Measurements from ENCODE around the gene CPSF4L. TPM values are rescaled to one million over a fixed set of nuclear protein-coding genes. Genes with fewer than 3 reads are reported as not detected.

CPSF4L gene
- total RNA-seq, 1 experiment from 2014 or later: not detected

DNA sequence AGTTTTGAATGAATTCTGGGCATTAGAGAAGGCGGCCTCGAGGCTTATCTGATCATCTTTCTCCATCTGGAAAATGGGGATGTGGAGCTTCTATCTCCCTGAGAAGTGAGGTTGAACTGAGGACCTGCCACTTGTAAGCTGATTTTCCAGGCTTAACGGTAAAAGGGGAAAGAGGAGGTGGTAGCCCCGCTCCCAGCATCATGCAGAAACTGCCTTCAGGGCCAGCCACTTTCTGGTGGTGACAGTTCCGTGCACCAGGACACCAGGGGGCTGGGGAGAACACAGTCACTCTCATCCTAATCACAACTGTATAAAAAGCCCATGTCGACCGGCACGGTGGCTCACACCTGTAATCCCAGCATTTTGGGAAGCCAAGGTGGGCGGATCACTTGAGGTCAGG is 20.9 kb upstream of the CPSF4L start:
- H3K36me3 Mint-ChIP-seq (ENCODE audit: insufficient read depth, unreplicated experiment): peaks cover 18% of the 10 kb centered on the region
- Histone ChIP-seq H3K27me3 (replicated peaks; ENCODE audit: control insufficient read depth, insufficient read depth, low read length) (no peaks in the 10 kb centered on the region), H3K36me3 (ENCODE audit: control insufficient read depth, insufficient read depth, low read length) (no peaks in the 10 kb centered on the region; the same call in none of the 2 replicates), H3K4me3 (ENCODE audit: low read depth, low read length) (no peak overlapping the region), H3K9me3 (no peaks in the 10 kb centered on the region), H3K4me1 (no peaks in the 10 kb centered on the region)
- no peak overlapping the region for H3K4me3 Mint-ChIP-seq (ENCODE audit: unreplicated experiment)
- TF ChIP-seq CTCF (IDR thresholded peaks at IDR 0.05; ENCODE audit: insufficient read depth in 1 of 2, low read depth in 1 of 2, low read length in 1 of 2, severe bottlenecking in 1 of 2, unreplicated experiment in 1 of 2): no peak
- no peak overlapping the region for H3K27ac Mint-ChIP-seq (ENCODE audit: unreplicated experiment)
- no peaks in the 10 kb centered on the region for H3K27me3 Mint-ChIP-seq (ENCODE audit: insufficient read depth, unreplicated experiment)
- H3K9me3 Mint-ChIP-seq (ENCODE audit: unreplicated experiment): no peaks in the 10 kb centered on the region
- ChIA-PET POLR2A (no interaction called here), CTCF (no interaction called here)
- DNase-seq: no peak
- H3K4me1 Mint-ChIP-seq (ENCODE audit: low read depth, unreplicated experiment): peaks cover 20% of the 10 kb centered on the region
- intact Hi-C loops (cut with micrococcal nuclease; ENCODE audit: unreplicated experiment): no loop called here
- BruUV-seq (replicated peaks): no TSS peak

- H3K4me3 Mint-ChIP-seq (ENCODE audit: unreplicated experiment): no peak overlapping the region
- POLR2A ChIA-PET: no interaction called here
- Histone ChIP-seq H3K27me3 (replicated peaks; ENCODE audit: control insufficient read depth, insufficient read depth, low read length) (no peaks in the 10 kb centered on the region), H3K4me3 (ENCODE audit: low read depth, low read length) (no peak overlapping the region), H3K4me1 (no peaks in the 10 kb centered on the region), H3K36me3 (ENCODE audit: control insufficient read depth, insufficient read depth, low read length) (no peaks in the 10 kb centered on the region; the same call in none of the 2 replicates), H3K9me3 (no peaks in the 10 kb centered on the region)
- intact Hi-C loops (cut with micrococcal nuclease; ENCODE audit: unreplicated experiment): no loop called here
- DNase-seq: no peak
- peaks cover 12% of the 10 kb centered on the region for H3K36me3 Mint-ChIP-seq (ENCODE audit: insufficient read depth, unreplicated experiment)
- BruUV-seq (replicated peaks): no TSS peak
- CTCF ChIA-PET: interaction anchor here (0.7 kb wide), 1 partner anchor 29 kb away, joined by 3 read pairs; no protein-coding TSS in a partner anchor
- H3K27ac Mint-ChIP-seq (ENCODE audit: unreplicated experiment): no peak overlapping the region
- H3K4me1 Mint-ChIP-seq (ENCODE audit: low read depth, unreplicated experiment): peaks cover 13% of the 10 kb centered on the region
- no peaks in the 10 kb centered on the region for H3K9me3 Mint-ChIP-seq (ENCODE audit: unreplicated experiment)
- no peak for TF ChIP-seq CTCF (IDR thresholded peaks at IDR 0.05; ENCODE audit: insufficient read depth in 1 of 2, low read depth in 1 of 2, low read length in 1 of 2, severe bottlenecking in 1 of 2, unreplicated experiment in 1 of 2)
- no peaks in the 10 kb centered on the region for H3K27me3 Mint-ChIP-seq (ENCODE audit: insufficient read depth, unreplicated experiment)
Measured at GRCh38 chr17:73281928-73282327, 20.2 kb upstream of the CPSF4L start.

DNA sequence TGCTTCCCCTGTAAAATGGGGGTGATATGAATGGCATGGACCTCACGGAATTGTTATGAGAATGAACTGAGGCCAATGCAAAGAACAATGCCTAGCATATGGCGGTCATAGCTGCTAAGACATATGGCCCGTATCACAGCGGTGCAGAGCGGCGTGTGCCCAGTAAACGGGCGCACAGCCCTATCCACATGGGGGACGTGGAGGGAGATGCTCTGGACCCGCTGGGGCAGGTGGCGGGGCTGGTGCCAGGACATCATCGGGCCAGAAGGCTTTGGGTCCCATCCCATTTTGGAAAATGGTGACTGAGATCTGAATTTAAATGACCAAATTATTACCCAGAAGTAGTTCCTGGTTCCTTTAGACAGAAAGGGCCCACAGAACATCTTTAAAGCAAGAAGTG is 18.5 kb upstream of the CPSF4L start:
- H3K9me3 ChIP-seq: no peaks in the 10 kb centered on the region
- no peak for DNase-seq
- H3K36me3 Mint-ChIP-seq (ENCODE audit: insufficient read depth, unreplicated experiment): no peaks in the 10 kb centered on the region
- no peaks in the 10 kb centered on the region for H3K9me3 Mint-ChIP-seq (ENCODE audit: unreplicated experiment)
- ChIA-PET CTCF (no interaction called here), POLR2A (no interaction called here)
- H3K27me3 Mint-ChIP-seq (ENCODE audit: insufficient read depth, unreplicated experiment): no peaks in the 10 kb centered on the region
- H3K4me1 ChIP-seq: no peaks in the 10 kb centered on the region
- H3K4me1 Mint-ChIP-seq (ENCODE audit: low read depth, unreplicated experiment): peaks cover 5% of the 10 kb centered on the region
- H3K36me3 ChIP-seq (ENCODE audit: control insufficient read depth, insufficient read depth, low read length): no peaks in the 10 kb centered on the region; the same call in 1 of the 2 replicates
- no TSS peak for BruUV-seq (replicated peaks)
- H3K4me3 Mint-ChIP-seq (ENCODE audit: unreplicated experiment): no peak overlapping the region
- no peak overlapping the region for H3K4me3 ChIP-seq (ENCODE audit: low read depth, low read length)
- no peaks in the 10 kb centered on the region for H3K27me3 ChIP-seq (replicated peaks; ENCODE audit: control insufficient read depth, insufficient read depth, low read length)
- TF ChIP-seq CTCF (IDR thresholded peaks at IDR 0.05; ENCODE audit: insufficient read depth in 1 of 2, low read depth in 1 of 2, low read length in 1 of 2, severe bottlenecking in 1 of 2, unreplicated experiment in 1 of 2): no peak
- intact Hi-C loops (cut with micrococcal nuclease; ENCODE audit: unreplicated experiment): no loop called here
- no peak overlapping the region for H3K27ac Mint-ChIP-seq (ENCODE audit: unreplicated experiment)

All from Caco-2 (cell line).